HG03565 (cell line): ENCODE results near the gene GRP.

Experiments
- ATAC-seq: cut with Tn5 transposase; IDR thresholded peaks from one replicate; pipeline ENCODE4 v1.9.1; 2021; ENCODE audit warnings: mild to moderate bottlenecking, moderate library complexity; ENCODE audit not compliant: unreplicated experiment

GRP gene

GRCh38 chr18:59266886-59267502 lies 47.0 kb downstream of the GRP start:
- ATAC-seq, result no peak

DNA sequence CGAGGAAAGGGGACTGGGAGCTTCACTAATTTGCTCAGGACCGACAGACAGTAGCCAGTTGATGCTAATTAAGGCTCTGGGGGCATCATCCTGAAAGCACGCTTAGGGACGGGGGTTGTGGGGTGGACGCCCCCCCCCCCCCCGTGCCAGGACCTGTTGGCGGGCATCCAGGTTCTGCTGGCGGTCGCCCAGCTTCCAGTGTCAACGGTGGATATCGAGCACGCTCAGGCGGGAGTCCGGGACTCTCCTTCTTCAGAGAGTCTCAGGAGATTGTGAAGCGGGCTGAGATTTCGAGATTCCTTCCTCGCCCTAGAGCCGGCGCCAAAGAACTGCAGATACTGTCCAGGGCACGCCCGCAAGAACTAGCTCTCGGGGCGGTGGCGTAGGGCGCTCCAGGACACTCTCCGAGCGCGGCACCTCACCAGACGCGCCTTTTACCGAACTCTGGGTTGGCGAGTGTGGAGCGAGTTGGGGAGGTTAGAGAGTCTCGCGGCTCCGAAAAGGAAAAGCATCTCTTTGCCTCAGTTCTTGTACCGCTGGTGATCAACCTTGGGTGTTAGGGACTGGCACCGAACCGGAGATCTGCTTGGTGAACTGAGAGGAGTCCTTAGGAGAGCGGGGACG lies 47.7 kb downstream of the GRP start:
- no peak for ATAC-seq

DNA sequence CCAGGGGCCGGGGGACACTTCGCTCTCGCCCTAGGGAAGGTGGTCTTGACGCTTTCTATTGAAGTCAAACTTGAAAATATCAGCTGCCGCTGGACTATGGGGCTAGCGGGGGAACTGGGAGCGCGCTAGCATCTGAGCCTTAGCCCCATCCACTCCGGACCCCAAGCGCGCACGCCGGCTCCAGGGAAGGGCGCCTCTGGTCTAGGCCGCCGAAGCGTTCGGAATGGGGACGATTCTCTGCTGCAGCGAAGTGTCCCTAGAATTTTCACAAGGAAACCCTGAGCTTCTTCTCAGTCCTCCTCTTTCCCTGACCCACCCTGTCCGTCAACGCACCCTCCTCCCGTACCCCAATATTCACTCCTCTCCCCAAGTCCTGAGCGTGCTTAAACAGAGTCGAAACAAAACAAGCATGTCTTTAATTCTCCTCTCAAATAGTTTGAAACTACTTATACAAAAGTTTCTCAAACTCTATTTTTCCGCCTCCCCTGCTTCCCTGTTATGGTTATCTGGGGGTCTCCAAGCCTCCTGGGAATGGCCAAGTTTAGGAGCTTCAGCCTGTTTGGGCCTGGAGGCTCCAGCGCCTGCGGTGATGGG lies 48.3 kb downstream of the GRP start:
- ATAC-seq, result no peak

DNA sequence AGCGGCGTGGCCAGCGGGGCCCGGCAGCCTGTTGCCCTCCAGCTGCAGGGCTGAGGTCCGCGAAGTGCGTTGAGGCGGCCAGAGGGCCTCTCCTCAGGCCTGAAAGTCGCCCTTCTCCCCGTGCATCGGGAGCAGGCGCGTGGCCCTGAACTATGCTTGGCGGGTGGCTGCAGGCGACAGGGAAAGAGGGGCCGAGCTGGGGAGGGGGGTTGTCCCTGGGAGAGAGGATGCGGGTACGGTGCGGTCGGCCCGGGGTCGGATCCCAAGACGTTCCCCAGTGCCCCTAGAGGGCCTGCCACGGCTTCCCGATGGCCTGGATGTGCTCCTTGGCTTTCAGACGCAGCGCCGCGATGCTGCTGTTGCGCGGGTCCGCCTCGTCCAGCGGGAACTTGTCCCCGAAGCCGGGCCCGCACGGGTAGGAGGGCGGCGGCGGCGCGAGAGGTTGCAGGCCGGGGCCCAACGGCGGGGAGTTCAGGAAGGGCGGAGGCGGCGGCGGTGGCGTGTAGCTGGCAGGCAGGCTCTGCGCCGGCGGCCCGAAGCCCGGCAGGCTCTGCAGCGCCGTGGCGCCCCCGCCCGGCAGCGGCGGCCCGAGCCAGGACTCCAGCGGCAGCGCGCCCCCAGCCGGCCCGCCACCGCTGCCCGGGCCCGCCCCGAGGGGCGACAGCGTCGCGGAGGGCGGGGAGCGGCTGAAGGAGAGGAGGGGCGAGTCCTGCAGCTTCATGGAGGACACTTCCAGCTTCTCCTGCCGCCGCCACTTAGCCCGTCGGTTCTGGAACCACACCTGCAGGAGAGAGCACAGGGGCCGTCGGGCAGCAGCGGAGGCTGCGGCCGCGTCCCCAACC lies 49.0 kb downstream of the GRP start:
- ATAC-seq, result no peak

GRCh38 chr18:59269563-59270119 lies 49.7 kb downstream of the GRP start:
- ATAC-seq, result no peak

- ATAC-seq, result no peak
Observed at GRCh38 chr18:59270689-59271257, 50.8 kb downstream of the GRP start.

DNA sequence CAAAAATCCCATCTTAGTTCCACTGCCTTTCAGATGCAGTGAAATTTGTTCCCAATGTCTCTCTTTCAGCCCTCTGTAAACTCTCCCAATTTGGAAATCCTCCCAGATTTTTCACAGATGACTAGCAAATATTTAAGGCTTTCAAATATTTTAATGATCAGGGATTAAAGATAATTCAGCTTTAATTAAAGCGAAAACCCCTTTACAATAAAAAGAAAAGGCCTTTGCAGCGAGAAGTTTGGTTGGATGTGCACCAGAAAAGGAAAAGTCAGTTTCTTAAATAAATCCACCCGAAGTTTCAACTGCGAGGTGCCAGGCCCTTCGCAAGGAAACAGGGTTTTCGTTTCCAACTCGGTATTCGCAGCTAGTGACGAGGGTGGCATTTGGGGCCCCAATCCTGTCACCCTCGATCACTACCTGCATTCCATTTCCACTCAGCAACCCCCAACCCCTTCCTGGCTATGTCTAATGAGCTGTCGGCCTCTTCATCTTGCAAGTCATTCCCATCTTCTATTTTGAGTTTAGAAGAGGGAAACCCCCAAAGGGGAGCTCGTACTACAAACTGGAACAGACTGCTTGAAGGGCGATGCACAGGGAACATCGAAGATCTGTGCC lies 51.8 kb downstream of the GRP start:
- no peak for ATAC-seq

- no peak for ATAC-seq
Observed at GRCh38 chr18:59272221-59272888, 52.4 kb downstream of the GRP start.

GRCh38 chr18:59272891-59273758 lies 53.2 kb downstream of the GRP start, which contains the start of gene RAX:
Gene RAX (minus strand): TSS chr18:59273454. CDS start chr18:59273206, 248 bp downstream.
- no peak for ATAC-seq

- no peak for ATAC-seq
Observed at GRCh38 chr18:59273759-59274532, 54.0 kb downstream of the GRP start.

- no peak for ATAC-seq
Observed at GRCh38 chr18:59274533-59274928, 54.6 kb downstream of the GRP start.

- no peak for ATAC-seq
Observed at GRCh38 chr18:59275406-59275949, 55.5 kb downstream of the GRP start.

GRCh38 chr18:59276047-59276446 lies 56.1 kb downstream of the GRP start:
- ATAC-seq, result no peak

DNA sequence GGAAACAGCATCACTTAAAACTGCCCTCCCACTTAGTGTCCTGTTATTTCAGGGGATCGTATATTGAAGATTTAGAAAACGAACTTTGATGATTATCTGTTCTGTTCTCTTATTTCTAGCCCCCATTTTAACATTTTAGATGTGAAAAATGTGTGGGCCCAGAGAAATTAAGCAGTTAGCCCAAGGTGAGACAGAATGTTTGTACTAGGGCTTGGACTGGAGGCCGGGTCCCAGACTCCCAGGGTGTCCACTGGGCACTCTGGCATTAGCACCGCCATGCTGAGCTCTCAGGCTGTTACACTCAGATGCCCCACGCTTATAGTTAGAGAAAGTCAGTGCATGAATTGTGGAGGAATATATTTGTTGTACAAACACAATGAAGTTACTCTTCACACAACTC lies 58.8 kb downstream of the GRP start:
- no peak for ATAC-seq

DNA sequence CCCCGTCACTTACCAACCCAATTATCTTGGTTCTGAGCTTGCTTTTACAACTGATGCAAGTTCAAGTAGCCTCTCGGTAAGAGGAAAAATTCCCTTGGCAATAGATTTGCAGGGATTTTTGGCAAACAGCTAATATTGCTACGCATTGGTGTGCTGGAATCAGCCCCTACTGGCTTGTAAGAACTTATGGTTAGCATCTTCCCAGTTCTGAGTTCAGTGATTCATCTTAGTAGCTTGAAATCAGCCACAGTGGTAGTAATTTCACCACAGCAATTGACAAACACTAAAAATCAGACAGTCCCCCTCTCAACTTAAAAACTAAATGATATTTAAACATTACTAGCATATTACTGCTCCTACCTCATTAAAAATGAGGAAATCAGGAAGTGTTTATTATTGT lies 59.2 kb downstream of the GRP start:
- ATAC-seq, result no peak

DNA sequence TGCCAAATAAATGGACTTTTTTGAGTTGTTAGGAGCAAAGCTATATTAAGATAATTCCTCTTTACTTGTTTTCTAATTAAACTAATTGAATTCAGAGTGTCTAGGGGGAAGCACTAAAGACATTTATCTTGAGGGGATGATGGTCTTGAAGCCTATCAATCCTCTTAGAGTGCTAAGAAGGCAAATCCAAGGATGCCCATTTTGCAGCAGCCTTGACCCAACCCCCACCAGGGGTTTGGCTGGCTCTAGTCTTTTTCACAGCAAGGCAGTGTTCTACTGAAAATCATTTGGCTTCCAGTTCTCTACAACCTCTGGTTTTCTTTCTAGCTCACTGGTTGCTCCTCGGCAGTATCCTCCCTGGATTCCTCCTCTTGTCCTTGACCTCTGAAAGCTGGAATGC lies 59.8 kb downstream of the GRP start:
- no peak for ATAC-seq
